Naive thymus-derived CD4-positive, alpha-beta T cell (primary cell): ENCODE results near the gene INPP5A. TPM values are rescaled to one million over a fixed set of nuclear protein-coding genes. Genes with fewer than 3 reads are reported as not detected.

Experiments used
- ATAC-seq: fragments of 150-1000 bp; cut with Tn5 transposase; 2 replicates; pipeline ENCODE4 v1.10.0; 2021; ENCODE audit warnings: mild to moderate bottlenecking, moderate library complexity
- CTCF ChIA-PET: fragments of 350-600 bp; sonication (Branson Sonifier 250); formaldehyde crosslinking; loops from one replicate; lab custom pipeline; 2021; ENCODE audit warnings: antibody characterized with exemption; lab: Charles Lee
- POLR2A ChIA-PET: fragments of 350-600 bp; sonication (Branson Sonifier 250); formaldehyde crosslinking; loops from one replicate; lab custom pipeline; 2021; ENCODE audit warnings: antibody characterized with exemption, inconsistent platforms; lab: Charles Lee
- DNase-seq, 9 donors: peaks; one replicate each; pipeline versions ENCODE4 v3.0.0 to v3.0.0-alpha.2; 2020 to 2022; ENCODE audit warnings: mixed read lengths in 1 of 9
- H3K27ac ChIP-seq: one replicate; pipeline ENCODE4 v1.7.0; 2013; ENCODE audit warnings: mild to moderate bottlenecking, low read depth, low read length, moderate library complexity
- H3K27me3 ChIP-seq, 2 donors: one replicate each; pipeline ENCODE4 v1.7.0; 2013; ENCODE audit warnings: low read length in 2 of 2, mild to moderate bottlenecking in 2 of 2, moderate library complexity in 2 of 2; ENCODE audit not compliant: control insufficient read depth in 2 of 2, insufficient read depth in 2 of 2
- H3K36me3 ChIP-seq, 3 experiments: 1 replicate in 2 of 3; 2 replicates in 1 of 3; pipeline ENCODE4 v1.7.0; 2013; ENCODE audit warnings: low read length in 3 of 3, mild to moderate bottlenecking in 3 of 3, moderate library complexity in 1 of 3; ENCODE audit not compliant: insufficient read depth in 3 of 3, control insufficient read depth in 2 of 3
- H3K4me1 ChIP-seq, 2 donors: one replicate each; pipeline ENCODE4 v1.7.0; 2013; ENCODE audit warnings: low read length in 2 of 2, mild to moderate bottlenecking in 2 of 2, moderate library complexity in 1 of 2; ENCODE audit not compliant: control insufficient read depth in 2 of 2, insufficient read depth in 2 of 2
- H3K4me3 ChIP-seq: 2 replicates; pipeline ENCODE4 v1.7.0; 2013; ENCODE audit warnings: mild to moderate bottlenecking, low read length
- H3K9me3 ChIP-seq, 3 experiments: 1 replicate in 2 of 3; 2 replicates in 1 of 3; pipeline ENCODE4 v1.7.0; 2013; ENCODE audit warnings: low read length in 3 of 3; ENCODE audit not compliant: control insufficient read depth in 2 of 3
- H3K27ac Mint-ChIP-seq, 9 donors: one replicate each; pipeline ENCODE4 v1.8.0; 2020 to 2022; ENCODE audit warnings: mixed read lengths in 9 of 9, mild to moderate bottlenecking in 8 of 9, moderate library complexity in 5 of 9, inconsistent platforms in 2 of 9
- H3K27me3 Mint-ChIP-seq, 5 donors: one replicate each; pipeline ENCODE4 v1.8.0; 2021 to 2022; ENCODE audit warnings: mixed read lengths in 5 of 5, mild to moderate bottlenecking in 1 of 5
- H3K36me3 Mint-ChIP-seq, 5 donors: one replicate each; pipeline ENCODE4 v1.8.0; 2020 to 2022; ENCODE audit warnings: mixed read lengths in 5 of 5, mild to moderate bottlenecking in 3 of 5, inconsistent platforms in 1 of 5
- H3K4me1 Mint-ChIP-seq, 7 donors: one replicate each; pipeline ENCODE4 v1.8.0; 2020 to 2022; ENCODE audit warnings: mixed read lengths in 7 of 7, mild to moderate bottlenecking in 3 of 7, inconsistent platforms in 1 of 7
- H3K4me3 Mint-ChIP-seq, 10 donors: one replicate each; pipeline ENCODE4 v1.8.0; 2020 to 2022; ENCODE audit warnings: mild to moderate bottlenecking in 10 of 10, mixed read lengths in 10 of 10, moderate library complexity in 6 of 10, inconsistent platforms in 2 of 10
- H3K9me3 Mint-ChIP-seq, 11 donors: one replicate each; pipeline ENCODE4 v1.8.0; 2020 to 2022; ENCODE audit warnings: mixed read lengths in 11 of 11, mild to moderate bottlenecking in 4 of 11, inconsistent platforms in 1 of 11, moderate library complexity in 1 of 11
- intact Hi-C, 2 donors: fragments of 100-400 bp; cut with micrococcal nuclease; formaldehyde crosslinking; loops; one replicate each; pipeline ENCODE4 v1.15.1; 2023
- polyA plus RNA-seq, 2 donors: library from polyadenylated mRNA; unstranded; fragments of 300-500 nt; fragmentation: Illumina TruSeq; gene quantifications; one replicate each; pipeline ENCODE4 v1.2.3, GENCODE V29; 2021
- total RNA-seq, 6 experiments: library from RNA in 5 of 6; stranded (reverse) in 5 of 6; gene quantifications; 1 replicate in 5 of 6; 2 replicates in 1 of 6; pipeline ENCODE4 v1.2.3 and lab custom pipeline; 2021 to 2026

The INPP5A gene
- total and polyA plus RNA-seq, 7 experiments from 2014 or later = 0.97 to 30.7 (median 25.0) TPM

GRCh38 chr10:132662186-132662920 lies 124.8 kb downstream of the INPP5A start:
- H3K9me3 Mint-ChIP-seq = no peaks in the 10 kb centered on the region
- H3K27me3 ChIP-seq = no peaks in the 10 kb centered on the region
- H3K4me3 Mint-ChIP-seq = no peak overlapping the region
- intact Hi-C loops = no loop called here
- H3K9me3 ChIP-seq = no peaks in the 10 kb centered on the region
- DNase-seq (no peak), ATAC-seq (no peak)
- H3K36me3 ChIP-seq = peaks cover 0 to 19% (median 0%) of the 10 kb centered on the region in 3 experiments
- peaks cover 0 to 45% (median 20%) of the 10 kb centered on the region in 5 donors for H3K36me3 Mint-ChIP-seq
- H3K4me3 ChIP-seq = no peak overlapping the region
- no peak overlapping the region for H3K27ac ChIP-seq
- H3K4me1 ChIP-seq = no peaks in the 10 kb centered on the region
- H3K4me1 Mint-ChIP-seq = peaks cover 0 to 11% (median 2%) of the 10 kb centered on the region in 7 donors
- POLR2A ChIA-PET = no interaction called here
- no peak overlapping the region for H3K27ac Mint-ChIP-seq
- CTCF ChIA-PET = interaction anchor here (1.3 kb wide), 1 partner anchor 8 kb away, joined by 3 read pairs; no protein-coding TSS in a partner anchor
- H3K27me3 Mint-ChIP-seq = no peaks in the 10 kb centered on the region

DNA sequence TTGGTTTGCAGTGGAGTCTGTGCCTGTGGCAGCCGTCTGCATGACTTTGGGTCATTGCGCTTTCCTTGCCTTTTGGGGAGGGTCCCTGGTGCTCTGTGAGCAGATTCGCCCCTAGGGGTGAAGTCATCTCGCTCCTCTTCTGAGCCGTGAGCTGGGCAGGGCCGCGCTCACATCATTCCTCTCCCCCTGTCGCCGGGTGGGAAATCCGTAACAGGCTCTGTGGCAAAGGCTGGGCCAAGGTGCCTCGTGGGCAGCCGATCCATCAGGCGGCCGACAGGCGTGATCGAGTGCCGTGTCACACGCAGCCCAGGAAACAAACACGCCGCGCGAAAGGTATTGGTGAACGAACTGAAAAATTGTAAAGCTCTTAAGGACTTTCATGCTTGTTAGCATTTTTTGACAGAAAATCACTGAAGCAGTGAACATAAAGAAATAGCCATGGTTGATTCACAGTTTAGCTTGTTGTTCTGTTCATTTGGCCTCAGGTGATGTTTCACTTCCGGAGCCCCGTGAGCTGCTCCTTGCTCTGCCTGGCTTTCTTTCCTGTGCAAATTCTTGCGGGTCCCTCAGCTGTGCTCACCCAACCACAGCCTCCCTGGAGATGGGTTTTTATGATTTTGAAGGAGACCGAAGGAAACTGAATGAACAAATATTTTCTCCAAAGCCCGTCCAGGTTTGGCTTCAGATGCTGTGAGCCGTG lies 126.2 kb downstream of the INPP5A start:
- POLR2A ChIA-PET = no interaction called here
- H3K27ac Mint-ChIP-seq = no peak overlapping the region
- no peak overlapping the region for H3K27ac ChIP-seq
- H3K4me1 ChIP-seq = no peaks in the 10 kb centered on the region
- H3K4me1 Mint-ChIP-seq = peaks cover 0 to 8% (median 2%) of the 10 kb centered on the region in 7 donors
- peaks cover 0 to 36% (median 20%) of the 10 kb centered on the region in 5 donors for H3K36me3 Mint-ChIP-seq
- H3K27me3 ChIP-seq = no peaks in the 10 kb centered on the region
- DNase-seq (no peak), ATAC-seq (no peak)
- intact Hi-C loops = no loop called here
- H3K4me3 Mint-ChIP-seq = no peak overlapping the region
- no peaks in the 10 kb centered on the region for H3K9me3 Mint-ChIP-seq
- no peak overlapping the region for H3K4me3 ChIP-seq
- CTCF ChIA-PET = interaction anchor here (1.3 kb wide), 1 partner anchor 10 kb away, joined by 3 read pairs; no protein-coding TSS in a partner anchor
- peaks cover 0 to 13% (median 0%) of the 10 kb centered on the region in 3 experiments for H3K36me3 ChIP-seq
- H3K9me3 ChIP-seq = no peaks in the 10 kb centered on the region
- H3K27me3 Mint-ChIP-seq = no peaks in the 10 kb centered on the region

- peaks cover 0 to 7% (median 0%) of the 10 kb centered on the region in 3 experiments for H3K36me3 ChIP-seq
- ATAC-seq (no peak), DNase-seq (no peak)
- intact Hi-C loops = no loop called here
- no peak overlapping the region for H3K27ac ChIP-seq
- CTCF ChIA-PET = no interaction called here
- no peak overlapping the region for H3K4me3 ChIP-seq
- no peak overlapping the region for H3K4me3 Mint-ChIP-seq
- H3K27ac Mint-ChIP-seq = peak overlapping the region in 1 of 9 donors; percentile 38
- H3K4me1 Mint-ChIP-seq = peaks cover 0 to 8% (median 2%) of the 10 kb centered on the region in 7 donors
- no peaks in the 10 kb centered on the region for H3K9me3 ChIP-seq
- H3K36me3 Mint-ChIP-seq = peaks cover 0 to 32% (median 20%) of the 10 kb centered on the region in 5 donors
- no peaks in the 10 kb centered on the region for H3K27me3 ChIP-seq
- H3K27me3 Mint-ChIP-seq = no peaks in the 10 kb centered on the region
- H3K9me3 Mint-ChIP-seq = no peaks in the 10 kb centered on the region
- H3K4me1 ChIP-seq = no peaks in the 10 kb centered on the region
- POLR2A ChIA-PET = no interaction called here
These were observed 126.8 kb downstream of the INPP5A start for GRCh38 chr10:132664407-132664806.

DNA sequence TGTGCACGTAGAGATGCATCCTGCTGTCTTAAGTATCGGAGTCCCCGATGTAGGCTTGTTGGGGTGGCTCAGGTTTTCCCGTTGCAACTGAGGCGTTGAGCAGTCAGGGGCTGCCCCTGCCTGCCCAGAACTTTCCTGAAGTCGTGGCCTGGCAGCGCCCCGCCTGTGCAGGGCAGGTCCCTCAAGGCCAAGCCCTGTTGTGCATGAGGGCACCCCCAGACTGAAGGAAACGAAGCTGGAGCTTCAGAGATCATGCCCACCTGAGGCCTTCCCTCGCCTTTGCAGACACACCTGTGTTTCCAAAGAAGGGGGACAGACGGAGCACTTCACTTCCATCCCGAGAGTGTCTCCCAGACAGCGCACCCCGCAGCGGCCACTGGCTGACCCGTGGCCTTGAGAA lies 127.3 kb downstream of the INPP5A start:
- ATAC-seq = no peak
- CTCF ChIA-PET = no interaction called here
- DNase-seq = no peak
- POLR2A ChIA-PET = no interaction called here
- Histone ChIP-seq H3K4me1 (no peaks in the 10 kb centered on the region), H3K4me3 (no peak overlapping the region), H3K9me3 (no peaks in the 10 kb centered on the region), H3K27ac (no peak overlapping the region), H3K27me3 (no peaks in the 10 kb centered on the region), H3K36me3 (peaks cover 0 to 2% (median 0%) of the 10 kb centered on the region in 3 experiments)
- Mint-ChIP-seq H3K27ac (peak overlapping the region in 1 of 9 donors; percentile 25), H3K36me3 (peaks cover 0 to 30% (median 18%) of the 10 kb centered on the region in 5 donors), H3K9me3 (no peaks in the 10 kb centered on the region), H3K27me3 (no peaks in the 10 kb centered on the region), H3K4me3 (no peak overlapping the region), H3K4me1 (peaks cover 0 to 8% (median 2%) of the 10 kb centered on the region in 7 donors)
- intact Hi-C loops = no loop called here

DNA sequence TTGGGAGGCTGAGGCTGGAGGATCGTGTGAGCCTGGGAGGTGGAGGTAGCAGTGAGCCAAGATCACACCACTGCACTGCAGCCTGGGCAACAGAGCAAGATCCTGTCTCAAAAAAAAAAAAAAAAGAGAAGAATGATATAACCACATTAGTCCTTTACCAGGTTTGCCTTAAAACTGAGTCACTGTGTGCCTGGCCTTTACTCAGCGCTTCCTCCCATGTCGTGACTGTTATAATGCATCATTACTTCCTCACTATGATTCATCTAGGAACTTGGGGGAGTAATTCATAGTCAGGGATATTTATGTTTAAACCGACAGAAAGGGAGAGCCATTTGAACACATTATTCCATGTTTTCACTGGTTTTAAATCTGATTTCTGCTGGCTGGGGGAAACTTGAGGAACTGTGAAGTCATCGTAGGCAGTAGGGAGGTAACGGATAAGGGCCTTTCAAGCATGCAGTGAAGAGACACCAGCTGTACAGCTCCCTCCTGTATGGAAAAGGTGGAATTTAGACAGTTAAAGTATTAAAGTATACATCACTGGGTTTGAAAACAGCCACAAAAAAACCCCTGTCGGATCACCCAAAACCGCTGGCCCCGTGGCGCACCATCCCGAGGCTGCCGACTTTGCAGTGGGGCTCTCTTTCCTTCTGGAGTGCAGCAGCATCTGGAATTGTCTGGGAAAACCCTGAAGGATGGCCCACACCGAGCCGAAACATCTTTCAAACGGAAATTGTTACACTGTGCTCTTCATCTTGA lies 128.5 kb downstream of the INPP5A start:
- Mint-ChIP-seq H3K36me3 (peaks cover 0 to 18% (median 9%) of the 10 kb centered on the region in 5 donors), H3K4me3 (no peak overlapping the region), H3K27ac (peak overlapping the region in 1 of 9 donors; percentile 51), H3K4me1 (peaks cover 0 to 8% (median 0%) of the 10 kb centered on the region in 7 donors), H3K9me3 (no peaks in the 10 kb centered on the region), H3K27me3 (no peaks in the 10 kb centered on the region)
- Histone ChIP-seq H3K27me3 (no peaks in the 10 kb centered on the region), H3K4me3 (no peak overlapping the region), H3K9me3 (no peaks in the 10 kb centered on the region), H3K4me1 (no peaks in the 10 kb centered on the region), H3K36me3 (no peaks in the 10 kb centered on the region), H3K27ac (no peak overlapping the region)
- peak; percentile 60 for ATAC-seq
- CTCF ChIA-PET = no interaction called here
- intact Hi-C loops = no loop called here
- POLR2A ChIA-PET = no interaction called here
- DNase-seq = no peak

GRCh38 chr10:132666705-132667341 lies 129.2 kb downstream of the INPP5A start:
- peaks cover 0 to 20% (median 7%) of the 10 kb centered on the region in 5 donors for H3K36me3 Mint-ChIP-seq

More at GRCh38 chr10:132666705-132667341, 129.2 kb downstream of the INPP5A start:
- ATAC-seq = no peak
- H3K9me3 ChIP-seq = no peaks in the 10 kb centered on the region
- no peak overlapping the region for H3K27ac ChIP-seq
- Mint-ChIP-seq H3K9me3 (no peaks in the 10 kb centered on the region), H3K27me3 (no peaks in the 10 kb centered on the region), H3K4me1 (peaks cover 0 to 11% (median 3%) of the 10 kb centered on the region in 7 donors), H3K27ac (peak overlapping the region in 1 of 9 donors; percentile 51), H3K4me3 (no peak overlapping the region)
- POLR2A ChIA-PET = no interaction called here
- CTCF ChIA-PET = no interaction called here
- no peaks in the 10 kb centered on the region for H3K4me1 ChIP-seq
- no peaks in the 10 kb centered on the region for H3K36me3 ChIP-seq
- no peaks in the 10 kb centered on the region for H3K27me3 ChIP-seq
- no peak overlapping the region for H3K4me3 ChIP-seq
- DNase-seq = no peak
- intact Hi-C loops = no loop called here
